Measurements from ENCODE around the gene ARL2. TPM values are rescaled to one million over a fixed set of nuclear protein-coding genes. Genes with fewer than 3 reads are reported as not detected.
"Not testable (repeated sequence)": the region's sequence is repeated elsewhere in the genome, so short reads cannot be mapped to it uniquely, and the experiment has no call there.

The ARL2 gene
- total RNA-seq, 3 donors from 2014 or later (not counting 1 experiment from before 2014, with no cell fraction given), result 19.9 to 20.5 (median 20.2) TPM

DNA sequence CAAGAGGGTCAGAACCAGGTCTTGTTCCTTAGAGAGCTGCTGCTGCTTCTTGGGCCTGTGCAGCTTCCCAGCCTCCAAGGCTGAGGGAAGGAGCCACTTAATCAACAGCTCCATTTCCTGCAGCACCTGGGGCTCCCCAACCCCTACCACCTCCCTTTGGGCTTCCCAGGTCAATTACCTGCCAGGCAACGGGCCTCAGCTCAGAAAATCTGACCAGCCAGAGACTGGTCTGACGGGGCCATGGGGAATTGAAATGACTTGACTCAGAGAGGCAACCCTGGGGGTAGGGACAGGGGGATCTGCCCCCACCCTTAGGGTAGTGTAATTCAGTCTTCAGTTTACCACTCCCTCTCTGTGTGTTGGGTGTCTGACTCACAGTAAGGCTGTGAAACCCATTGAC lies 37.3 kb upstream of the ARL2 start:
- Mint-ChIP-seq H3K36me3 (no peaks in the 10 kb centered on the region), H3K4me3 (no peak overlapping the region), H3K27me3 (ENCODE audit: low read depth in 2 of 2) (no peaks in the 10 kb centered on the region), H3K27ac (no peak overlapping the region), H3K4me1 (no peaks in the 10 kb centered on the region), H3K9me3 (no peaks in the 10 kb centered on the region)
- TF ChIP-seq CTCF (IDR thresholded peaks at IDR 0.05), result no peak
- intact Hi-C loops (cut with micrococcal nuclease), result no loop called here
- ATAC-seq, result no peak
- DNase-seq, result no peak
- no peak overlapping the region for H3K4me3 ChIP-seq (ENCODE audit: low read length)
- no peaks in the 10 kb centered on the region for H3K36me3 ChIP-seq (ENCODE audit: control insufficient read depth, insufficient read depth, low read length)
- H3K27me3 ChIP-seq (ENCODE audit: control insufficient read depth, insufficient read depth, low read length), result peaks cover 5% of the 10 kb centered on the region
- 82% methylated on average over 2 of the region's 2 CpGs for WGBS (ENCODE audit: insufficient coverage)
- H3K4me1 ChIP-seq (ENCODE audit: control insufficient read depth, insufficient read depth, low read length), result peaks cover 18% of the 10 kb centered on the region
- H3K27ac ChIP-seq (ENCODE audit: low read length), result no peak overlapping the region
- no peaks in the 10 kb centered on the region for H3K9me3 ChIP-seq (ENCODE audit: control insufficient read depth, insufficient read depth, low read length)

DNA sequence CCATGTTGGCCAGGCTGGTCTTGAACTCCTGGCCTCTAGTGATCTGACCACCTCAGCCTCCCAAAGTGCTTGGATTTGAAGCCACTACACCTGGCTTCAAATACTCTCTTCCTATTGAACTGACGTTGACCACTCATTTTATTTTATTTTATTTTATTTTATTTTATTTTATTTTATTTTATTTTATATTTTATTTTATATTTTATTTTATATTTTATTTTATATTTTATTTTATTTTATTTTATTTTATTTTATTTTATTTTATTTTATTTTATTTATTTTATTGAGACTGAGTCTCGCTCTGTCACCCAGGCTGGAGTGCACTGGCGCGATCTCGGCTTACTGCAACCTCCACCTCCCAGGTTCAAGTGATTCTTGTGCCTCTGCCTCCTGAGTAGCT lies 30.6 kb upstream of the ARL2 start:
- H3K27me3 ChIP-seq (ENCODE audit: control insufficient read depth, insufficient read depth, low read length); H3K27ac ChIP-seq (ENCODE audit: low read length); H3K4me3 ChIP-seq (ENCODE audit: low read length); H3K4me3 Mint-ChIP-seq; H3K27ac Mint-ChIP-seq; H3K4me1 Mint-ChIP-seq; ATAC-seq; H3K27me3 Mint-ChIP-seq (ENCODE audit: low read depth in 2 of 2); DNase-seq; H3K36me3 ChIP-seq (ENCODE audit: control insufficient read depth, insufficient read depth, low read length); H3K9me3 ChIP-seq (ENCODE audit: control insufficient read depth, insufficient read depth, low read length); H3K9me3 Mint-ChIP-seq; H3K4me1 ChIP-seq (ENCODE audit: control insufficient read depth, insufficient read depth, low read length); intact Hi-C loops (cut with micrococcal nuclease); H3K36me3 Mint-ChIP-seq: not testable (repeated sequence)
- WGBS (ENCODE audit: insufficient coverage), result 83% methylated on average over 3 of the region's 5 CpGs

DNA sequence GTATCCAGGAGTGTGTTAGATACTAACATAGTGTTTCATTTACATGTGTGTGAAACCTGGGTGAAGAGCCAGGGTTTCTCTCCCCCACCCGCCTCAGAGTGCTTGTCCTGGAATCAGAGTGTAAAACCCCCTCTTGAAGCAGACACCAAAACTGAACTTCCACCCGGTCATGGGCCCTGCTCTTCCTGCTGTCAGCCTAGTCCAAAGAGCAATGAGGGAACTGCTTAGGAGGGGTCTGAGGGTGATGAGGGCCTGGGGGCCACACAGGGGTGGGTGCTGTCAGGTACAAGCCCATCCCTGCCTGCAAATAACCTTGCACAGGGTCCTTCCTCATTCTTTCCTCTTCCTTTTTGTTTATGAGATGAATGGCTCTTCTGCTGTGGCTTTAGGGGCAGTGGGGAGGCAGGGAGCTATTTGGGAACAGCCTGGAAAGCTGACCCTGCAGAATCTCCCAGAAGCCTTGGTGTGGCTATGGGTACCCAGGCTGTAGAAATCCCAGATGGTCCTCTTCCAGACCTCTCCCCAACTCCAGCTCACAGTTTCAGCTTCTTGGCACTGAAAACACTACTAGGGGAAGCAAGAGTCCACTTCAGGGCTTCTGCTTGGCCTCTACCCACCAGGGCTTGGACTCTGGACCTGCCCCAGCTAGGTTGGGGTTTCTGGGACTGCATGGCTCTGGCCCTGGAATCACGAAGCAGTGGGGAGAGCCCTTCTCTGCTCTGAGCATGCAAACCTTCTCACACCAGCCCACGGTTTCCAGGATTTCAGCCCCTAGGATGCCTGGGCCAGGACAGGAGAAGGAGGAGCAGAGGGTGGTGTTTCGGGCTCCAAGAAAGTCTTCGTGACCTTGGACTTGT lies 25.7 kb upstream of the ARL2 start:
- intact Hi-C loops (cut with micrococcal nuclease), result no loop called here
- H3K27ac Mint-ChIP-seq, result no peak overlapping the region
- H3K27me3 ChIP-seq (ENCODE audit: control insufficient read depth, insufficient read depth, low read length), result no peaks in the 10 kb centered on the region
- ATAC-seq (no peak), DNase-seq (no peak)
- H3K4me3 Mint-ChIP-seq, result no peak overlapping the region
- 88% methylated on average over 6 of the region's 6 CpGs for WGBS (ENCODE audit: insufficient coverage)
- no peaks in the 10 kb centered on the region for H3K9me3 ChIP-seq (ENCODE audit: control insufficient read depth, insufficient read depth, low read length)
- H3K4me1 Mint-ChIP-seq, result peaks cover 11 to 20% of the 10 kb centered on the region in 2 donors
- peaks cover 0 to 3% of the 10 kb centered on the region in 2 donors for H3K27me3 Mint-ChIP-seq (ENCODE audit: low read depth in 2 of 2)
- no peak for TF ChIP-seq CTCF (IDR thresholded peaks at IDR 0.05)
- no peak overlapping the region for H3K27ac ChIP-seq (ENCODE audit: low read length)
- no peaks in the 10 kb centered on the region for H3K36me3 ChIP-seq (ENCODE audit: control insufficient read depth, insufficient read depth, low read length)
- no peaks in the 10 kb centered on the region for H3K36me3 Mint-ChIP-seq
- no peaks in the 10 kb centered on the region for H3K9me3 Mint-ChIP-seq
- no peak overlapping the region for H3K4me3 ChIP-seq (ENCODE audit: low read length)
- peaks cover 21% of the 10 kb centered on the region for H3K4me1 ChIP-seq (ENCODE audit: control insufficient read depth, insufficient read depth, low read length)

DNA sequence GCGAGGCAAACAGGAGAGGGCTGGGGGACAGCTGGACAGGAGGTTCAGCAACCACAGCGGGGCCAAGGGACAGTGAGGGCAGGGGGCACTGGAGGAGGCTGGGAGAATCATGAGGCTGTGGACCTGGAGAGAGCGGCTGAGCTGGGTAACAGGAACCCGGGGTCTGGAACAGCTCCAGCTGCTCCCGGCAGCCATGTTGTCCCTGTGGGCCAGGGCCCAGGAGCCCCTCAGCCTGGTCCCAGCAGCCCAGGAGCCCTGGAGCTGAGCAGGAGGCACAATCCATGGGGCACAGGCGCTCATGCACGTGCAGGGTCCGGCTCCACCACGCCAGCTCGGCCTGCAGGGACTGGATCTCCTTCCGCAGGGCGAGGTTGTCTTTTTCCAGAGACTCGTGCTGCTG lies 24.5 kb upstream of the ARL2 start:
- Mint-ChIP-seq H3K27ac (no peak overlapping the region), H3K27me3 (ENCODE audit: low read depth in 2 of 2) (peaks cover 0 to 3% of the 10 kb centered on the region in 2 donors), H3K36me3 (no peaks in the 10 kb centered on the region), H3K9me3 (no peaks in the 10 kb centered on the region), H3K4me1 (peaks cover 11 to 20% of the 10 kb centered on the region in 2 donors), H3K4me3 (no peak overlapping the region)
- no peak for ATAC-seq
- Histone ChIP-seq H3K27me3 (ENCODE audit: control insufficient read depth, insufficient read depth, low read length) (no peaks in the 10 kb centered on the region), H3K9me3 (ENCODE audit: control insufficient read depth, insufficient read depth, low read length) (no peaks in the 10 kb centered on the region), H3K27ac (ENCODE audit: low read length) (no peak overlapping the region), H3K4me1 (ENCODE audit: control insufficient read depth, insufficient read depth, low read length) (peaks cover 21% of the 10 kb centered on the region), H3K36me3 (ENCODE audit: control insufficient read depth, insufficient read depth, low read length) (no peaks in the 10 kb centered on the region), H3K4me3 (ENCODE audit: low read length) (no peak overlapping the region)
- no peak for DNase-seq
- WGBS (ENCODE audit: insufficient coverage), result 91% methylated on average over 13 of the region's 13 CpGs
- no peak for TF ChIP-seq CTCF (IDR thresholded peaks at IDR 0.05)
- intact Hi-C loops (cut with micrococcal nuclease), result no loop called here

Data from natural killer cell (primary cell).